SK-N-SH treated with all-trans-retinoic acid at 6 μM for 48 hours (cell line): ENCODE measurements around the gene FLOT1.
"Not testable (repeated sequence)": the region's sequence is repeated elsewhere in the genome, so short reads cannot be mapped to it uniquely, and the experiment has no call there.

Source experiments
- ATAC-seq: fragments of 200-7000 bp; cut with Tn5 transposase; 3 replicates; pipeline ENCODE4 v1.9.1; 2020; ENCODE audit warnings: mild to moderate bottlenecking, moderate library complexity
- ARNTL ChIP-seq: fragments of 450-650 bp; formaldehyde crosslinking; IDR thresholded peaks from 2 replicates; pipeline ENCODE4 v1.5.0; 2020; ENCODE audit warnings: low read depth, mild to moderate bottlenecking, moderate library complexity, borderline replicate concordance
- BACH2 ChIP-seq: fragments of 250-450 bp; sonication (Bioruptor Pico); IDR thresholded peaks from 2 replicates; pipeline ENCODE4 v1.9.0; 2021; ENCODE audit warnings: mild to moderate bottlenecking, borderline replicate concordance
- CSDC2 ChIP-seq: fragments of 250-450 bp; sonication (Bioruptor Pico); IDR thresholded peaks from 2 replicates; pipeline ENCODE4 v1.5.0; 2020; ENCODE audit warnings: mild to moderate bottlenecking, moderate library complexity
- ESRRG ChIP-seq: fragments of 250-450 bp; sonication (Bioruptor Pico); IDR thresholded peaks from 2 replicates; pipeline ENCODE4 v1.6.1; 2021; ENCODE audit warnings: mild to moderate bottlenecking
- GLIS3 ChIP-seq: fragments of 250-450 bp; sonication (Bioruptor Pico); IDR thresholded peaks from 2 replicates; pipeline ENCODE4 v1.5.0; 2020; ENCODE audit warnings: mild to moderate bottlenecking, moderate library complexity
- ISL1 ChIP-seq: fragments of 250-450 bp; sonication (Bioruptor Pico); IDR thresholded peaks from 2 replicates; pipeline ENCODE4 v2.1.2; 2022; ENCODE audit warnings: mild to moderate bottlenecking, moderate library complexity
- OSR1 ChIP-seq: fragments of 250-450 bp; sonication (Bioruptor Pico); IDR thresholded peaks from 2 replicates; pipeline ENCODE4 v1.8.0; 2022; ENCODE audit warnings: moderate library complexity, mild to moderate bottlenecking, inconsistent platforms
- PPARA ChIP-seq: fragments of 250-450 bp; sonication (Bioruptor Pico); IDR thresholded peaks from 2 replicates; pipeline ENCODE4 v1.5.0; 2020; ENCODE audit warnings: mild to moderate bottlenecking, borderline replicate concordance
- RARB ChIP-seq: fragments of 250-450 bp; sonication (Bioruptor Pico); IDR thresholded peaks from 2 replicates; pipeline ENCODE4 v1.8.0; 2021; ENCODE audit warnings: mild to moderate bottlenecking, moderate library complexity
- SNAI2 ChIP-seq: fragments of 250-450 bp; sonication (Bioruptor Pico); IDR thresholded peaks from 2 replicates; pipeline ENCODE4 v1.5.0; 2020; ENCODE audit warnings: mild to moderate bottlenecking, moderate library complexity
- TCF4 ChIP-seq: fragments of 250-450 bp; sonication (Bioruptor Pico); IDR thresholded peaks from 2 replicates; pipeline ENCODE4 v1.8.0; 2021; ENCODE audit warnings: mild to moderate bottlenecking, moderate library complexity, borderline replicate concordance
- TOX ChIP-seq: fragments of 250-450 bp; sonication (Bioruptor Pico); IDR thresholded peaks from 2 replicates; pipeline ENCODE4 v1.8.0; 2021; ENCODE audit warnings: mild to moderate bottlenecking, moderate library complexity, borderline replicate concordance
- ZC3H10 ChIP-seq: fragments of 250-450 bp; sonication (Bioruptor Pico); IDR thresholded peaks from 2 replicates; pipeline ENCODE4 v1.5.1; 2021; ENCODE audit warnings: mild to moderate bottlenecking, moderate library complexity
- ZFP3 ChIP-seq: fragments of 250-450 bp; sonication (Bioruptor Pico); IDR thresholded peaks from 2 replicates; pipeline ENCODE4 v1.5.0; 2020; ENCODE audit warnings: mild to moderate bottlenecking, moderate library complexity
- ZFP30 ChIP-seq: fragments of 450-650 bp; formaldehyde crosslinking; IDR thresholded peaks from 2 replicates; pipeline ENCODE4 v1.5.0; 2022; ENCODE audit warnings: mild to moderate bottlenecking, moderate library complexity
- ZNF565 ChIP-seq: fragments of 450-650 bp; formaldehyde crosslinking; conservative IDR thresholded peaks from 2 replicates; pipeline ENCODE4 v1.5.0; 2020; ENCODE audit warnings: low read depth, mild to moderate bottlenecking, moderate library complexity
- ZNF8 ChIP-seq: fragments of 450-650 bp; formaldehyde crosslinking; IDR thresholded peaks from 2 replicates; pipeline ENCODE4 v1.5.0; 2020; ENCODE audit warnings: mild to moderate bottlenecking, moderate library complexity
- TF ChIP-seq, protein P1 (sequence below): fragments of 250-450 bp; sonication (Bioruptor Pico); IDR thresholded peaks from 2 replicates; pipeline ENCODE4 v1.5.1; 2020; ENCODE audit warnings: low read depth, mild to moderate bottlenecking, moderate library complexity
- TF ChIP-seq, protein P2 (sequence below): fragments of 250-450 bp; sonication (Bioruptor Pico); IDR thresholded peaks from 2 replicates; pipeline ENCODE4 v1.8.0; 2020; ENCODE audit warnings: mild to moderate bottlenecking, moderate library complexity, borderline replicate concordance
- TF ChIP-seq, protein P3 (sequence below): fragments of 250-450 bp; sonication (Bioruptor Pico); IDR thresholded peaks from 2 replicates; pipeline ENCODE4 v1.5.1; 2021; ENCODE audit warnings: mild to moderate bottlenecking, moderate library complexity
- TF ChIP-seq, protein P4 (sequence below): fragments of 250-450 bp; sonication (Bioruptor Pico); IDR thresholded peaks from 2 replicates; pipeline ENCODE4 v1.8.0; 2021; ENCODE audit warnings: low read depth, mild to moderate bottlenecking, moderate library complexity, borderline replicate concordance

The FLOT1 gene

DNA sequence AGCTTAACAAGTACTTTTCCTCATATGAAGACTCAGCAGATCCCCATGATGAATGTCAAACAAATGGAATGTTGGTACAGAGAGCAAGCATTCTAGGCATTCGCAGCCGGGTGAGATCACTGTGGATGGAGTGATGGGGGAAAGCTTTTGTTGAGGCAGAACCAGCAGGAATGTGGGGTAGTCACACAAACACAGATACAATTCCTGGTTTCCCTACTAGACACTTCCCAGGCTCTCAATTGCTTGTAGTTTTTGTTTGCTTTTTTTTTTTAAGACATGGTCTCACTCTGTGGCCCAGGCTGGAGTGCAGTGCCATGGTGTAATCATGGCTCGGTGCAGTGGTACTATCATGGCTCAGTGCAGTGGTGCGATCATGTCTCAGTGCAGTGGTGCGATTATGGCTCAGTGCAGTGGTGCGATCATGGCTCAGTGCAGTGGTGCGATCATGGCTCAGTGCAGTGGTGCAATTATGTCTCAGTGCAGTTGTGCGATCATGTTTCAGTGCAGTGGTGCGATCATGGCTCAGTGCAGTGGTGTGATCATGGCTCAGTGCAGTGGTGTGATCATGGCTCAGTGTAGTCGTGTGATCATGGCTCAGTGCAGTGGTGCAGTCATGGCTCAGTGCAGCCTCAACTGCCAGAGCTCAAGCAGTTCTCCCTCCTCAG, 17.2 kb upstream of the FLOT1 start:
- TF ChIP-seq CSDC2 (CRISPR knock-in tag), result no peak
- TF ChIP-seq, protein P1, sequence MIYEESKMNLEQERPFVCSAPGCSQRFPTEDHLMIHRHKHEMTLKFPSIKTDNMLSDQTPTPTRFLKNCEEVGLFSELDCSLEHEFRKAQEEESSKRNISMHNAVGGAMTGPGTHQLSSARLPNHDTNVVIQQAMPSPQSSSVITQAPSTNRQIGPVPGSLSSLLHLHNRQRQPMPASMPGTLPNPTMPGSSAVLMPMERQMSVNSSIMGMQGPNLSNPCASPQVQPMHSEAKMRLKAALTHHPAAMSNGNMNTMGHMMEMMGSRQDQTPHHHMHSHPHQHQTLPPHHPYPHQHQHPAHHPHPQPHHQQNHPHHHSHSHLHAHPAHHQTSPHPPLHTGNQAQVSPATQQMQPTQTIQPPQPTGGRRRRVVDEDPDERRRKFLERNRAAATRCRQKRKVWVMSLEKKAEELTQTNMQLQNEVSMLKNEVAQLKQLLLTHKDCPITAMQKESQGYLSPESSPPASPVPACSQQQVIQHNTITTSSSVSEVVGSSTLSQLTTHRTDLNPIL (CRISPR knock-in tag), result peak; percentile 90; the same call in 1 of the 2 replicates
- 0 out of 2 replicates have a peak, but pooled peaks have one; percentile 20 for TF ChIP-seq GLIS3 (CRISPR knock-in tag)
- no peak for TF ChIP-seq ESRRG (CRISPR knock-in tag)
- TF ChIP-seq SNAI2 (CRISPR knock-in tag), result 0 out of 2 replicates have a peak, but pooled peaks have one; percentile 12
- peak; percentile 83 for TF ChIP-seq ISL1 (CRISPR knock-in tag)
- TF ChIP-seq, protein P2, sequence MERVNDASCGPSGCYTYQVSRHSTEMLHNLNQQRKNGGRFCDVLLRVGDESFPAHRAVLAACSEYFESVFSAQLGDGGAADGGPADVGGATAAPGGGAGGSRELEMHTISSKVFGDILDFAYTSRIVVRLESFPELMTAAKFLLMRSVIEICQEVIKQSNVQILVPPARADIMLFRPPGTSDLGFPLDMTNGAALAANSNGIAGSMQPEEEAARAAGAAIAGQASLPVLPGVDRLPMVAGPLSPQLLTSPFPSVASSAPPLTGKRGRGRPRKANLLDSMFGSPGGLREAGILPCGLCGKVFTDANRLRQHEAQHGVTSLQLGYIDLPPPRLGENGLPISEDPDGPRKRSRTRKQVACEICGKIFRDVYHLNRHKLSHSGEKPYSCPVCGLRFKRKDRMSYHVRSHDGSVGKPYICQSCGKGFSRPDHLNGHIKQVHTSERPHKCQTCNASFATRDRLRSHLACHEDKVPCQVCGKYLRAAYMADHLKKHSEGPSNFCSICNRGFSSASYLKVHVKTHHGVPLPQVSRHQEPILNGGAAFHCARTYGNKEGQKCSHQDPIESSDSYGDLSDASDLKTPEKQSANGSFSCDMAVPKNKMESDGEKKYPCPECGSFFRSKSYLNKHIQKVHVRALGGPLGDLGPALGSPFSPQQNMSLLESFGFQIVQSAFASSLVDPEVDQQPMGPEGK (CRISPR knock-in tag), result no peak
- no peak for TF ChIP-seq ARNTL
- TF ChIP-seq, all 23 proteins: peak for 4
- peak; percentile 91 for ATAC-seq

DNA sequence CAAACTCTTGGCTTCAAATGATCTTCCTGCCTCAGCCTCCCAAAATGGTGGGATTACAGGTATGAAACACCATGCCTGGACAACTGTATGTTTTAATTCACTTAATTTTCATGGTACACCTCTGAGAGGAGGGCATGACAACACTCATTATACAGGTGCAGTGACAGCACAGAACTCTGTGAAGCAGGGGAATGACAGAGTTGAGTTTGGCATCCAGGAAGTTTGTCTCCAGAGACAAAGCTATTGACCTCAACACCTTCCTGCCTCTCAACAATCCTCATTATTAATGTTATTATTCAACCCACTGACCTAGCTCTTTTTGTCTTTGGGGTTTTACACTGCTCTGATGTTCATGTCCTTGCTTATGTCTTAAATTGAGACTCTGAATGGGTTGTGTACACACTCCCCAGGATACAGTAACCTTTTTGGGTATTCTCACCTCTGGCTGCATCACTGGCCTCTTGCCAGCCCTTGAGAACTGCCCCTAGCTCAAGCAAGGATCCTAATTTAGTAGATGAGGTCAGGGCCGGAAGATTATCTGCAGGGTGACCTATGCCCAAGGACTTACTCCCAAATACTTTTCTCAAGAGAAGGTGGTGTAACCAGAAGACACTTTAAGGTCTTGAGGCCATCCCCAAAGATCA, 14.9 kb upstream of the FLOT1 start:
- no peak for TF ChIP-seq TCF4 (CRISPR knock-in tag)
- TF ChIP-seq ZFP30, result no peak
- TF ChIP-seq, protein P2 (CRISPR knock-in tag), result no peak
- no peak for TF ChIP-seq RARB (CRISPR knock-in tag)
- TF ChIP-seq, protein P3, sequence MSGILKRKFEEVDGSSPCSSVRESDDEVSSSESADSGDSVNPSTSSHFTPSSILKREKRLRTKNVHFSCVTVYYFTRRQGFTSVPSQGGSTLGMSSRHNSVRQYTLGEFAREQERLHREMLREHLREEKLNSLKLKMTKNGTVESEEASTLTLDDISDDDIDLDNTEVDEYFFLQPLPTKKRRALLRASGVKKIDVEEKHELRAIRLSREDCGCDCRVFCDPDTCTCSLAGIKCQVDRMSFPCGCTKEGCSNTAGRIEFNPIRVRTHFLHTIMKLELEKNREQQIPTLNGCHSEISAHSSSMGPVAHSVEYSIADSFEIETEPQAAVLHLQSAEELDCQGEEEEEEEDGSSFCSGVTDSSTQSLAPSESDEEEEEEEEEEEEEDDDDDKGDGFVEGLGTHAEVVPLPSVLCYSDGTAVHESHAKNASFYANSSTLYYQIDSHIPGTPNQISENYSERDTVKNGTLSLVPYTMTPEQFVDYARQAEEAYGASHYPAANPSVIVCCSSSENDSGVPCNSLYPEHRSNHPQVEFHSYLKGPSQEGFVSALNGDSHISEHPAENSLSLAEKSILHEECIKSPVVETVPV (CRISPR knock-in tag), result no peak
- TF ChIP-seq, protein P1 (CRISPR knock-in tag), result no peak
- TF ChIP-seq ZC3H10 (CRISPR knock-in tag), result no peak
- no peak for TF ChIP-seq ZNF565 (CRISPR knock-in tag)
- TF ChIP-seq ESRRG (CRISPR knock-in tag), result no peak
- no peak for TF ChIP-seq ZNF8
- no peak for TF ChIP-seq SNAI2 (CRISPR knock-in tag)
- no peak for TF ChIP-seq PPARA (CRISPR knock-in tag)
- TF ChIP-seq OSR1 (CRISPR knock-in tag), result no peak
- TF ChIP-seq ZFP3 (CRISPR knock-in tag), result no peak
- TF ChIP-seq GLIS3 (CRISPR knock-in tag), result no peak
- TF ChIP-seq, protein P4, sequence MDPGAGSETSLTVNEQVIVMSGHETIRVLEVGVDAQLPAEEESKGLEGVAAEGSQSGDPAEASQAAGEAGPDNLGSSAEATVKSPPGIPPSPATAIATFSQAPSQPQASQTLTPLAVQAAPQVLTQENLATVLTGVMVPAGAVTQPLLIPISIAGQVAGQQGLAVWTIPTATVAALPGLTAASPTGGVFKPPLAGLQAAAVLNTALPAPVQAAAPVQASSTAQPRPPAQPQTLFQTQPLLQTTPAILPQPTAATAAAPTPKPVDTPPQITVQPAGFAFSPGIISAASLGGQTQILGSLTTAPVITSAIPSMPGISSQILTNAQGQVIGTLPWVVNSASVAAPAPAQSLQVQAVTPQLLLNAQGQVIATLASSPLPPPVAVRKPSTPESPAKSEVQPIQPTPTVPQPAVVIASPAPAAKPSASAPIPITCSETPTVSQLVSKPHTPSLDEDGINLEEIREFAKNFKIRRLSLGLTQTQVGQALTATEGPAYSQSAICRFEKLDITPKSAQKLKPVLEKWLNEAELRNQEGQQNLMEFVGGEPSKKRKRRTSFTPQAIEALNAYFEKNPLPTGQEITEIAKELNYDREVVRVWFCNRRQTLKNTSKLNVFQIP, result no peak
- no peak for TF ChIP-seq ISL1 (CRISPR knock-in tag)
- TF ChIP-seq BACH2, result no peak
- no peak for TF ChIP-seq TOX (CRISPR knock-in tag)
- TF ChIP-seq CSDC2 (CRISPR knock-in tag), result no peak
- no peak for ATAC-seq

- not testable (repeated sequence) for ATAC-seq
These were observed 14.0 kb upstream of the FLOT1 start for GRCh38 chr6:30756405-30757003.
